Fibroblast of villous mesenchyme (primary cell): Measurements from ENCODE around the gene CYP2J2. TPM values are rescaled to one million over a fixed set of nuclear protein-coding genes. Genes with fewer than 3 reads are reported as not detected.
"Not testable (repeated sequence)": the region's sequence is repeated elsewhere in the genome, so short reads cannot be mapped to it uniquely, and the experiment has no call there.

Source experiments
- DNase-seq: peaks from one replicate; pipeline ENCODE4 v3.0.0-alpha.2; 2010; ENCODE audit warnings: low read depth
- H3K4me3 ChIP-seq: 2 replicates; pipeline ENCODE4 v1.5.1; 2011; ENCODE audit warnings: low read depth, mild to moderate bottlenecking, low read length
- CTCF ChIP-seq: IDR thresholded peaks from 2 replicates; pipeline ENCODE4 v1.5.1; 2012; ENCODE audit warnings: low read depth, mild to moderate bottlenecking, low read length; ENCODE audit not compliant: insufficient read depth
- total RNA-seq: library from RNA; depleted of rRNA; stranded (reverse); fragments of >200 nt; gene quantifications from 2 replicates; pipeline ENCODE4 v1.2.3, GENCODE V29; 2012

Gene CYP2J2
- total RNA-seq, 1 donor: under 0.01 TPM

- TF ChIP-seq CTCF: no peak
- DNase-seq: no peak
- no peak overlapping the region for H3K4me3 ChIP-seq
These were observed 49.4 kb downstream of the CYP2J2 start for GRCh38 chr1:59877108-59877682.

- H3K4me3 ChIP-seq: no peak overlapping the region
- no peak for TF ChIP-seq CTCF
- DNase-seq: no peak
These were observed 54.8 kb downstream of the CYP2J2 start for GRCh38 chr1:59871746-59872145.

- no peak overlapping the region for H3K4me3 ChIP-seq
- DNase-seq: no peak
- no peak for TF ChIP-seq CTCF
These were observed 60.1 kb downstream of the CYP2J2 start for GRCh38 chr1:59866462-59866861.

- TF ChIP-seq CTCF: no peak
- DNase-seq: no peak
These were observed 68.8 kb downstream of the CYP2J2 start for GRCh38 chr1:59857679-59858354.

GRCh38 chr1:59856725-59857338, 69.7 kb downstream of the CYP2J2 start:
- DNase-seq: no peak
- TF ChIP-seq CTCF: no peak

More at GRCh38 chr1:59857679-59858354, 68.8 kb downstream of the CYP2J2 start:
- H3K4me3 ChIP-seq: no peak overlapping the region

GRCh38 chr1:59855297-59855696, 71.3 kb downstream of the CYP2J2 start:
- H3K4me3 ChIP-seq, DNase-seq: not testable (repeated sequence)

More at GRCh38 chr1:59856725-59857338, 69.7 kb downstream of the CYP2J2 start:
- H3K4me3 ChIP-seq: no peak overlapping the region

GRCh38 chr1:59852117-59852516, 74.5 kb downstream of the CYP2J2 start:
- DNase-seq: no peak
- no peak for TF ChIP-seq CTCF
- no peak overlapping the region for H3K4me3 ChIP-seq
